Stimulated activated CD8-positive, alpha-beta memory T cell treated with anti-CD3 and anti-CD28 coated beads, Interleukin-7, amount 100 ng/mL, for 4 hours (primary cell): ENCODE measurements around the gene ADAMTS20.

Source experiments
- DNase-seq, 2 donors: peaks; one replicate each; pipeline ENCODE4 v3.0.0-alpha.2; 2020; ENCODE audit warnings: low read depth in 2 of 2

ADAMTS20 gene

DNA sequence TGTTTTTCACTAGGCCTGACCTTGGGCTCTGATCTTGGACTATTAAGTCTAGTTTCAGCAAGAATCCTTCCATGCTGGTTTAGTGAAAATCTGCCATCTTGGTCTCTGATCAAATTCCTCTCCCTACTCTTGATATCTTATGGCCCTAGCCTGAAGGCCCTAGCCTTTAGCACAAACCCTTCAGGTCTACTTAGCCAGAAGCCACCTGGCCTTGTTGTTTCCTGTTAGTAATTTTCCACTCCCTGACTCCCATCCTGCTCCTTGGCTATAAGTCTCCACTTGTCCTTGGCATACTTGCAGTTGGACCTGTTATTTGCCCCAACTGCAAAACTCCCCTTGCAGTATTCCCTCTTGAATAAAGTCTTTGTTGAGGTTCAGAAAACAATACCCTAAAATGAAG lies 241.4 kb downstream of the ADAMTS20 start:
- no peak for DNase-seq

DNA sequence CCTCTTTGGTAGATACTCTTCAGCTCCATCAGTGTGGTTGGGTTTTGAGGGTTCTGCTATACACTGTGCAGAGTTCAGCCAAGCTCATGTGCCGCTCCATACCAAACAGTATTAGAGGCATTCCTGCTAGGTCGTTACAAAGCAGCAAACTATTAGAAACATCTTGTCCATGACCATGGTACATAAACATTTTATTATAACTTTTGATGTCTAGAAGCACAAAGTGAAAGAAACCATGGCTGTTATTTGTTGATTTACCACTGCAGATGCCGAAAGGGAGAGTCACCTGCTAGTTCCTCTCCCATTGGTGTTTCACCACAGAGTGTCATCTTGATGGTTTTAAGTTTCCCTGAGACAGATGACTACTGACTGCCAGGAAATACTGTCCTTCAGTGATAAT lies 242.0 kb downstream of the ADAMTS20 start:
- DNase-seq = no peak

DNA sequence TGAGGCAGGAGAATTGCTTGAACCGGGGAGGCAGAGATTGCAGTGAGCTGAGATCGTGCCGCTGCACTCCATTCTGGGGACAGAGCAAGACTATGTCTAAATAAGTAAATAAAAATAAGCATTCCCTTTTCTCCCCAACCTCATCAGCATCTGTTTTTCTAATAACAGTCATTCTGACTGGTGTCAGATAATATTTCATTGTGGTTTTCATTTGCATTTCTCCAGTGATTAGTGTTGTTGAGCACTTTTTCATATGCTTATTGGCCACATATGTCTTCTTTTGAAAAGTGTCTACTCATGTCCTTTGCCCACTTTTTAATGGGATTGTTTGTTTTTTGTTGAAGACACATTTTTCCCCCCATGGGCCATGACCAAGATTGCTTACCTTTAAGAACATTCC lies 243.2 kb downstream of the ADAMTS20 start:
- DNase-seq = no peak

DNA sequence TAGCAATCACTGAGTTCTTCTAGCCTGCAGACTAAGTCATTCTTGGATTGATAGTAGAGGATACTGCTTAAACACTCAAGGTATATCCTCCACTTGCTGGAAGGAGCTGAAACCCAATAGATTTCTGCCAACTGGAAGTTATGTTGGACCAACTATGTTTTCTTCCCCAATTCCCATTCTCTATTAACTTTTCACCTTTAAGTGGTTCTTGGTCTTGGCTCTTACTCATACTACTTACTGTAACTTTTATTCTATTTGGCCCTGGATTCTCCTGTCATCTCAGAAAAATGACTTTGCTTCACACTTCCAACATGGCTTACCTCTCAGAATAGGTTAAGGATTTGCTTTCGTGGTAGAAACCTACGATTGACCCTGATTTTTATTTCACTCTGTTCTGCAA lies 244.9 kb downstream of the ADAMTS20 start:
- no peak for DNase-seq

DNA sequence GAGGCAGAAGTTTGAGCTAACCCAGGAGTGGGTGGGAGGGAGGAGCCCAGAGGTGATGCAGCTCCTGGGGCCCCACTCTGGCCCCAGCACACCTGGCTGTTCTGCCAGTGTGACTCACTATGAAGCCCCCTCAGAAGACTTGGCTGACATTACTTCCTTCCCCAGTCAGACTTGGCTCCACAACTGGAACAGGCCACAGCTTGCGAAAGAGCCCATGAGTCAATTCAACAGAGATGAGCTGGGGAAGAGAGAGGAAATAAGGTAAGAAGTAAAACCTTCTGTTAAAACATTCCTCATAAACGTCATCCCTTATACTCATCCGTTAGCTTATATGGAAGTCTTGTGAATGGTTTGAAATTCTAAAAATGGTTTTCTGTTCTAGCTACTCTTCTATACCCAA lies 245.9 kb downstream of the ADAMTS20 start:
- DNase-seq = no peak

DNA sequence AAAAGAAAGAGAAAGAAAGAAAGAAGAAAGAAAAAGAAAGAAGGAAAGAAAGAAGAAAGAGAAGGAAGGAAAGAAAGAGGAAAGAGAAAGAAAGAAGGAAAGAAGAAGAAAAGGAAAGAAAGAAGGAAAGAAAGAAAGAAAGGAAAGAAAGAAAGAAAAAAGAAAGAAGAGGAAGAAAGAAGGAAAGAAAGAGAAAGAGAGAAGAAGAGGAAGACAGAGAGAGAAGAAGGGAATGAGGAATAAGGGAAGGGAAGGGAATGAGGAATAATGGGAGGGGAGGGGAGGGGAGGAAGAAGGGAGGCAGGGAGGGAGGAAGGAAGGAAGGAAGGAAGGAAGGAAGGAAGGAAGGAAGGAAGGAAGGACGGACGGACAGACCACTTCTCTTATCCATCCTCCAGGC lies 246.9 kb downstream of the ADAMTS20 start:
- no peak for DNase-seq
